Stimulated activated CD4-positive, alpha-beta T cell treated with anti-CD3 and anti-CD28 coated beads, Interleukin-1b, Interleukin-23, amount 100 ng/mL, for 4 hours (primary cell): ENCODE results near the gene JAML.

Source experiments
- DNase-seq, 2 donors: peaks; one replicate each; pipeline ENCODE4 v3.0.0-alpha.2; 2020; ENCODE audit warnings: low read depth in 2 of 2

The JAML gene

DNA sequence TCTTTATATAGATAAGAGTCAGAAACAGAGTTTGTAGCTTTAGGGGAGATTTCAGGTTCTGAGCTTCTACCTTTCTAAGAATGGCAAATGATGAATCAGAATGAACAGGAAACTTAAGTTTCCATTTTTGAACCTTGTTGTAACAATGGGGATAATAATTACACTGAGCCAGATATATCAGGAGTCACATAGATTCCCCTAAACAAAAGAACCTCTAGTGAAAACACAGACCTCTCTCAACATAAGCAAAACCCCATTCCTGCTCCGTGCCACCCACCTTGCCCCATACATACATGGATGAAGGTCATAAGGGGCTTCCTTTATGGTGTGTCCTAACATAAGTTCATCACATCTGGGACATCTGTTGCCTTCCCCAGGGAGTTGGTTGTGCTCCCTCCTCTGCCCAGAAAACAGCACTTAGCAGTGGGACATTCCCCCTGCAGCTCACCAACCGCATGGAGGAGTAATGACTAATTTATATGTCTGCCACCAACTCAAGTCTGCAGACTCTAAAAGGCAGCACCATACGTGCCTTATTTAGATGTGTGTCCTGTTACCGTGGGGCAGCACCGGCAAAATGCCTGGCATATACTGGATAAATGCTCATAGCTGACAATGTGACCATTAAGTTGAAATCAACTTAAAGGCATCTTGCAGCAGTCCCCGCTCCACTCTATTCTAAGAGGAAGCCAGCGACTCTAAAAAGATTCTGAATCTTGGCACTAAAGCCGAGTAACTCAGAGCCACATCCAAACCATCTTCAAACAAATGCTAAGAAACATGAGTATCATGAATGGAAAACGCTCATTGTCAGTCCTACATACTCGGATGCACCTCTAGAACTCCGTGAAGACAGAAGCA lies 8.0 kb downstream of the JAML start:
- DNase-seq, result peak in 1 of 2 donors; percentile 39

DNA sequence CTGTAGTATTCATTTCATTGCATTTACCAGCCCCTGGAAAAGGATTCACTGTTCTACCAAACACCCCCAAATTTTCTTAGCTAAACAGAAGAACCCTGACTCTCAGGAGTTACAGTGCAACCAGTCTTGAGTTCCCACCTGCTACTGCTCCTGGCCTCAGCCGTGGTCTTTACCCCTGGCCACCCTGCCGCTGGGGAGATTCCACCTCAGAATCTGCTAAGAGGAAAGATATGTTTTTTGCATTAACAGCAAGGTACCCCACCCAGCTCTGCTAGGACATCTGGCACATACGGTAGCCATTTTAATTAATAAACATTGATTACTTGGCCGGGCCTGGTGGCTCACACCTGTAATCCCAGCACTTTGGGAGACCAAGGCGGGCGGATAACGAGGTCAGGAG lies 9.0 kb downstream of the JAML start:
- DNase-seq, result no peak

DNA sequence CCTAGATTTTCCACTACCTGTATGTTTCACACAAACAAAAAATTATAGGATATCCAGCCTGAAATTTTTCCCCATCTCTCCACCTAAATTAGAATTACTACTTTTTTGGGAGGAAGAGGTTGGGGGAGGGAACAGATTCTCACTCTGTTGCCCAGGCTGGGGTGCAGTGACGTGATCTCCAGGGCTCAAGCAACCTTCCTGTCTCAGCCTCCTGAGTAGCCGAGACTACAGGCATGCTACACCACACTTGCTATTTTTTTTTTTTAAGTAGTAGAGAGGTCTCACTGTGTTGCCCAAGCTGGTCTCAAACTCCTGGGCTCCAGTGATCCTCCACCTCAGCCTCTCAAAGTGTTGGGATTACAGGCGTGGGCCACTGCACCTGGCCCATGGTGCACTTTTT lies 9.5 kb downstream of the JAML start:
- DNase-seq, result no peak

DNA sequence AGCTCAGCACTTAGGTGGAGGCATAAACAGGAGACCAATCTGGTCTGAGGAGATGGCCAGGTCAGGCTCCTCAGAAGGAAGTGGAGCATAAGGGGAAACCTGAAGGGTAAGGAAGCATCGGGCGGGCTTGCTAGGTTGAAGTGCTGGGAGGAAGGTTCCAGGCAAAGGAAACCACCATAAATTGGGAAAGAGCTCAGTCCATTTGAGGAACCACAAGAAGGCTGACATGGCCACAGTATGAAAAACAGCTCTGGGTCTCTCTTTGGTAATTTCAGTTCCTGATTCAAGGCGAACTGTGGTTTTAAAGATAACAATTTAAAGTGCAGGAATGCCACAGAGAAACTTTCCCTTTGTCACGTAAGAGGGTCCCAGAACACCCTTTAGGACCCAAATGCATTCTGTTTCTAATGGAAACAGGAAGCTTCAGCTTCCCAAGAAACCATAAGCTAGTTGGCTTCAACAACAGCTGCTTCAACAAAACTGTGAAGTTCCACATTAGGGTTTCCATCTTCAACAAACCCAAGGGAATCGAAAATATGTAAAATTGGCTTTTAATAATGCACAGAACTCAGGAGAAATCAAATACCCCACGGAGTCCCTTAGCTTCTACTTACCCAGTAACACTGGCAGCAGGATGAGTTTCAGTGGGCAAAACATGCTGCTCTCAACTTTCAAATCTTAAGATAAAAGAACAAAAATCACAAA lies 10.4 kb downstream of the JAML start:
- DNase-seq, result no peak

DNA sequence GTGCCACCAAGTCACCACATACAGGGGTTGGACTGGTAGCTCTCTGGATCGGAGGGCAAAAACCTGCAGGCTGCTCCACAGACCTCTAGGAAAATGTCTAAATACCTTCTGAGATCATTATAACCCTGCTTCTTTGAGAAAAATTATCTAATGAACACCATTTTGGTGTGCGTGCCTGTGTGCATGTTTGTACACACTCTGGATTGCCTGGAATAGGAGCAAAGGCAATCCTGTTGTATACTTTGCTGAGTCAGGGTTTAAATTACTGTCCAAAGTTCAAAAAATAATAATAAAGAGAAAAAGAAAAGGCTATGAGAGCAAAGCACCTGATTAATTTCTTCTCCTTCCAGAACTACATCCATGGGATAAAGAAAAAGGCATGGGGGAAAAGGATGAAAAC lies 11.0 kb downstream of the JAML start:
- no peak for DNase-seq

DNA sequence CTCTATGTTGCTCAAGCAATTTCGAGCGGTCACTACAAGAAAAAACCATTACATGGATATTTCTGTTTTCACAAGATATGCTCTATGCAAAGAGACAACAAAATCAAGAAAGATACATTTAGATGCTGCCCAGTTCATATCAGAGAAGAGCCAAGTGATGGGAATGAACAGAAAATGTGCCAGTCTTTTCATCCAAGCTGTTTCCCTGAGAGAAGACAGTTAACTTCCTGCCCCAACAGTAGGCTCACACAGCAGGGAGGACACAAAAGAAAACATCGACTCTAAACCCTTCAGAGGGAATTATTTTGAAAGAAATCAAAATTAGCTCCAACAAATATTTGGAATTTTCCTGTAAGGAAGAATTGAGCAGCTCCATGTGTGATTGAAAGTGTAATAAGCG lies 11.6 kb downstream of the JAML start:
- no peak for DNase-seq

DNA sequence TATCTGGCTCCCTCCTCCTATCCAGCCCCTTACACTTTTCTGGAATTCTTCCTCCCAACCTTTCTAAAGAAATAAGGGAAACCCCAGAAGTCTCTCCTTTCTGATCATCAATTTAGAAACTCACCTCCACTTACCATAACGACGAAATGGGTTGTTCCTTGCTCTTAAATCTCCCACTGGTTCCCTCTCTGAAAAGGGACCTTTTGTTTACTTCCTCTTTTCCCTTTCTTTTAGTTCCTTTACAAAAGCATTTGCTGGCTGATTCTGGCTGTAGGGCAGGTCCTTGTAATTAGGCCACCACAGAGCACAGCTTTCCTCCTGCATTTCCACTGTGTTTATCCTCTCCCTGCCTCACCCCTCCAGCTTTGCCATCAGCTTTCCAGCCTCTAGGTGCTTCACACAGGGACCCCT lies 12.0 kb downstream of the JAML start:
- DNase-seq, result no peak

DNA sequence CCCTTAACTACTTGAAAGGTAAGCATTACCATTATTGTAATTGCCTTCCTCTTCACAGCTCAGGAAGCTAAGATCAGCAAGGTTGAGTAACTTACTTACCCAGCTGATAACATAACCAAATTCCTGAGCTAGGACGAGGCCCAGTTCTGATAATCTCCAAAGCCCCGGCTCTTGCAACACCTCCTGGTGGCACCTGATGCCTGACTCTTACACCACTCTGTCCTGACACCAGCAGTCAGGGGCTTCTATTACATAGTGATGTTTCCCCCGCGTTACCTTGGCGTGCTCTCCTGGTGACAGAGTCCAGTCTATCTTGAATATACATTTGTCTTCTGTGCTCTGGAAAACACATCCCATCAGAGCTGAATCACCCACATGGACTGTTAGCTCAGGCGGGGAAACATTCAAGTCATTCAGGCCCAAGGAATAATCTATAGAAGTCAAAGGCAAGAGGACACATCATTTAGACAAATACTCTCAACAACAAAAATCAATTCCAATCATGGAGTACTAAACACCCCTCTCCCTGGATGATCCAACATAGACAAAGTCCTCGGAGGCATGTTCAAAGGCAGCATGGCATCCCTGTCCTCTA lies 12.6 kb downstream of the JAML start:
- DNase-seq, result no peak

DNA sequence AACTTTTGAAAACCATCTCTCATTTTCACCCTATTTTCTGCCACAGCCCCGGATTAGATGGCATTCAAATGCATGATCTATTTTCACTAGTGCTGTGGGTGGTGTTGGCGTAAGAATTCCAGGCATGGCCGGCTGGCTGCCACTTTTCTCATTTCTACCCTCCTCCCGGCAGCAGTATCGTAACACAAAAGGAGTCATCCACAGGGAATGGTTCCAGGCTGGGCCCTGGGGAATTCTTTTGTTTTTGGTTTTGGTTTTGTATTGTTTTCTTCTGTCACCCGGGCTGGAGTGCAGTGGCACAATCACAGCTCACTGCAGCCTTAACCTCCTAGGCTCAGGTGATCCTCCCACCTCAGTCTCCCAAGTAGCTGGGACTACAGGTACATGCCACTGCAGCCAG lies 13.8 kb downstream of the JAML start:
- no peak for DNase-seq

DNA sequence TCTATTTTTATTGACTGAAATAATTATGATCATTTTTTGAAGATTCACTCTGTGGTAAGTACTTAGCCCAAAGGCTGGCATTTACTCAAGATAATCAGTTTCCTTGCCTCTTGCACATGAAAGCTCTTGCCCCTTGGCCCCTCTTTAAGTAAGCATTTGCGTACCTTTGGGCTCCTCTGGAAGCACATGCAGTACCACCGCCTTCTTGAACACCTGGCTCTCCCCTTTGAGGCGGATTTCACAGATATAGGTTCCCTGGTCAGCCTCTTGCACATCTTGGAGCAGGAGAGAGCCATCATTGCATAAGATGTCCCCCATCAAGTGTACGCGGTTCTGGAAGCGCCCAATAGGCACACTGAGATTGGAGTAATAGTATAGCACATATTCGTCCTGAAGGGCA lies 14.5 kb downstream of the JAML start:
- no peak for DNase-seq

DNA sequence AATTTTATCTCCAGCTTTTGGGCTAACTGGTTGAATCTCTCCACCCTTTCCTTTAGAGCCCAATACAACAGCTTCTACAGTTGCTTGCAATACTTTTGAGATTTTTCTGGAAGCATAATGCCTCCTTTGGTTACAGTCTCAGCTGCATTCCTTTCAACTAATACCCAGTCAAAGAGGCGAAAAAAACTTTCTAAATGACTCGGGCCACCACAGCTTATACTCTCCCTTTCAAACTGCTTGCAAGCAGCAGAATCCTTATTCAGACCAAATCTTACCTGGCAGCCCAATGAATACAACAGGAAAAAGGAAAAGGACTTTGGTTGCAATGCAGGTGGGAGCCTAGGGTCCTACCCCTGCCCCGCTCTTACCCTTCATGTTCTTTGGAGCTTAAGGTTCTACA lies 15.8 kb downstream of the JAML start:
- DNase-seq, result no peak

DNA sequence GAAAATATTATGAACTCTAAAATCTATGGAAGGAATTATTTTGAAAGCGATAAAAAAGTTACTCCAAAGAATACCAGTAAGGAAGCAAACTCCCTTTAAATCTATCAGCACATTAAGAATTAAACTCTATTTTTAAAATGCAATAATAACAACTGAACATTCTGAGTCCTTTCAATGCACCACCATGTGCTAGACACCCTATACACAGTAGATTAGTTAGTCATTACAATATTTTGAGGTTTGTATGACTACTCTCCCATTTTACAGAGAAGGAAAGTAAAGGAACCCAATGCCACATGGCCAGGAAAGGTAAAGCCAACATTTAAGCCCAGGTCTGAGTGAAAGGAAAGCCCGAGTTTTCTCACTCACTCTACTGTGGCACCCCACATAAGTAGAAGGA lies 17.7 kb downstream of the JAML start:
- no peak for DNase-seq

DNA sequence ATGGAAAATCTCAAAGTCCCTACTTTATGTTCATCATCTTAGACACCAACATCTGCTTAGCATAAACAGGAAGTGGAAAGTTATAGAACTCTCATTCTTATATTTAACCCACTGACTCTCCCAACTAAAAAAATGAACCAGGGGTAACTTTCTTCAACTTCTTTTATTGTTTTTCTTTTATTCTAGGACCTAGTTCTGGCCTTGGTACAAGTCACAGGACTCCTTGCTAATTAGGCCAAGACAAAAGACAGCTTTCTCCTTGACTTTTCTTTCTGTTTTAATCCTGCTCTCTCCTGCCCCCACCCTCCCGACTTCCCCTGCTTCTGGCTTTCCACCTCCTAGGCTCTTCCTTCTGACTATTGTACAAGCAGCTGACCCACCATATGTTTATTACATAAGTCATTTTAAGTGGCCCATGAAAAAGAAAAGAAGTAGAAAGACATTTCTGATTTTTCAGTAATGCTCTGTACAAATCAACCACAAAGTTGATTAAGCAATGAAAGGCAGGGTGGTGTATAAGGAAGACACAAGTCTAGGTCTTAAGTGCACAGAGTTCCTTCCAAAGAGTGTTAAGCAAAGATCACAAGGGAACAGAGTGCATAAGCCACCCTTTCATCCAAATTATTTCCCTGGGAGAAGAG lies 18.3 kb downstream of the JAML start:
- DNase-seq, result no peak

DNA sequence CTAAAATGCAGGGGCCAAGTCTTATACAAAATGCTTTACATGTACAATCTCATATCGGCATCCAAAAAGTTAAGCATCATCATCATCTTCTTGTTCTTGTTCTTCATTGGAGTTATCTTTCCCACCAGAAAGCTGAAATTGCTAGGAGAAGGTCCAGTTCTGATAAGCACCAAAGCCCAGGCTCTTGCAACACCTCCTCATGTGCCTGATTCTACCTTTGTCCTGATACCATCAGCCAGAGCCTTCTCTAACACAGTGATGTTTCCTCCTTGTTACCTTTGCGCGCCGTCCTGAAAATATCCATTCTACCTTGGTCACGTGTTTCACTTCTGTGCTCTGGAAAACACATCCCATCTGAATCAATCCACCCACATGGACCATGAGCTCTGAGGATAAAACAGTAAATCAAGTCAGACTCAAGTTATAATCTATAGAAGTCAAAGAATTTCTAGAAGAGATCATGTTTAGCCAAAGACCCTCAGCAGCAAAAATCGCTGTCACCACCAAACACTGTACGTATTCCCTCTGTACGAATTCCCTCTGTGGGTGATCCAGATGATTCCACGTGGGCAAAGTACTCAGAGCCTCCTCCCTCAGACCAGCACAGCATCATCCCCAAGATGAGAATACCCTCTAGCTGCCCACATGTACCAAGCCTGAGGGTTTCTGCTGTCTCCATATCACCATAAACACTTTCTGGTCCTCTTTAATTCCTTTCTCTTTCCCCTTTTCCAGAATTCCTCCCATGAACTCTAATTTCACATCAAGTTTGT lies 19.0 kb downstream of the JAML start:
- DNase-seq, result no peak

DNA sequence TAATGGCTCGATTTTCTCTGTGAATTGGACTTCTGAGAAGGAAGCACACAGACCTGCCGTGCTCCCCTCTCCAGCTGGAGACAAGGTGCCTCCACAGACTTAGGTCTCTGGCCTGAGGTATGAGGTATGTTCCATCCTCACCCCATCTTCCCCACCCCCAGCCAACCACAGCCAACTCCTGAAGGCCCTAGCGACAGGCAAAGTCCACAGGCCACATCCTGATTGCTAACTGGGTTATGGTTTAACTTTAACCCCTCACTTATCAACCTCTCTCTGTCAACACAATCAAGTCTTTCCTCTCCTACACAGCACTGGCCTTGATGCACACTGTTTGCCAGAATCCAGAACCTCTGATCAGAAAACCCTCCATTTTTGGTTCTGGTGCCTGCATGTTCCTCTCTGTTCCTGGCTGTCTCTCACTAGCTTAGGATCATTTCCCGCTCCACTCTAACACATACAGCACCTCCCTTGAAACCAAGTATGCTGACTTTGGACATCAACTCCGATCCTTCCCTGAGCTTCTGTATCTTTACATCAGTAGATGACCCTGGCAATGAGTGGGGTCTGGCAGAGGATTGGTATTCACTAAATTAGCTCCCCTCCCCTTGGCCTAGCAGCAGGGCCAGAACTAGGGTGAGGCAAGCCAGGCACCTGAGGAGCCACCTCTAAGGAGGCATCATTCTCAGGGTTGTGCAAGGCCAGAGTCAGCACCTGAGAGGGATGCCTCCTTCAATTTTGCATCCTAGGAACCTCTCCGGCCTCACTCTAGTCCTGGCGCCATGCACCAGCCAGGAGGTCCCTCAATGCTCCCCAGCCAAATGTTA lies 22.0 kb downstream of the JAML start:
- DNase-seq, result no peak

DNA sequence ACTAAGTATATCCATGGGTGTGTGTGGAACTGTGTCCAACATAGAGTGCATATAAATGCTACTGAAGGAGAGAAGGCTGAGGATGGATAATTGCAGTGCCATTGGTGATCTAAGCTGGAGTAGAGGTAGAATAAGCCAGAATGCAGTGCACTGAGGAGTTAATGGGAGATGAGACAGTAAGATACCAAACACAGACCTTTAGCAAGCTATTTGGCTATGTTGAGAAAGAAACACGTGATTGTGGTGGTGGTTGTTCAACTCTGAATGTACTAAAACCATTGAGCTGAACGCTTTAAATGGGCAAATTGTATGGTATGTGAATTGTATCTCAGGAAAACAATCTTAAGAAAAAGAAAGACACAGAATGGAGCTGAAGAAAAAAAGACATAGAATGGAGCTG lies 22.8 kb downstream of the JAML start:
- DNase-seq, result no peak

DNA sequence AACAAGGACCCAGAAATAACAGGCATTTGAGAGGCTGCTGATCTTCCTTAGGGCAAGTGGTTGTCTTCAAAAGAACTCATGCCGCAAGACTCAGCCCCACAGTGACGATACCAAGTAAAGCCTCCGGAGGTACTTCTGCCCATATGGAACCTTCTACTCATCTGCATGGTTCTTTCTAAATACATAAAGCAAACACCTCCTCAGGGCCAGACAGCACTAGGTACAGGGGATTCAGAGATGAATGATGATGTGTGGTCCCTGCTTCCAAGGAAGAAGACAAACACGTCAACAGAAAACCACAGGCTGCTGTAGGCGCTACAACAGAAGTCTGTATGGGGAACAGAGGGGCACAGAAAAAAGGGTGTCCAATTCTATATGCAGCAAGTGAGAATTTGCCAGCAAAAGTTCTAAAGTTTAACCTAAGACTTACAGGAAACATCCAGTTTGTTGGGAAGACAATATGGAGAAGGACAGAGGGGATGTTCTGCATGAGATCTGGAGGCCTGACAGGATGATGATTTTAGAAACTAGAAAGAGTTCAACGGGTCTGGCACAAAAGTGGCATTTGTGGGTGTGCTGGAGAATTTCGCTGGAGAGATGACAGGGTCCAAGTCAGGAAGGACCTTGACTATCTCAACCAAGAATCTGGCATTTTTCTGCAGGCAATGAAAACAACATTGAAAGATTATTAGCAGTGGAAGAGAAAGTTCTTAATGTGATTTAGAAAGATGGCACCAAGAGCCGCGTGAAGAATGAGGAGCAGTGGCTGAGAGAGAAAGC lies 23.7 kb downstream of the JAML start:
- DNase-seq, result peak in 1 of 2 donors; percentile 32

DNA sequence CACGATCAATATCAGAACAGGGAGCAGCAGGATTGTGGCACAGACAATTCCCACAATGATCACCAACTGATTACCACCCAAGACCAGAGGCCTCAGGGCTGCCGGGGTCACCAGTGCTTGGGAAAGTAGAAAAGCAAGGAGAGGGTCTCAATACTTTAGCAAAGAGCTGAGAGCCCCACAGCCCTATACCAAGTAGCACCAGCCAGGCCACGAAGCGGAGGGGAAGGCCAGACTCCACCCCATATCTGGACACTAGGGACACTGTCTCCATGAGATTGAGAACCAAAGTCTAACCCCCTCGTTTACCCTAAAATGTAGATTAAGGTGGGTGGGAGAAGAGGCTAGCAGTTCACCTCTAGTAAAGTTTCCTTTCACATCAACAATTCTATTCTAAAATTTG lies 24.3 kb downstream of the JAML start:
- DNase-seq, result no peak

DNA sequence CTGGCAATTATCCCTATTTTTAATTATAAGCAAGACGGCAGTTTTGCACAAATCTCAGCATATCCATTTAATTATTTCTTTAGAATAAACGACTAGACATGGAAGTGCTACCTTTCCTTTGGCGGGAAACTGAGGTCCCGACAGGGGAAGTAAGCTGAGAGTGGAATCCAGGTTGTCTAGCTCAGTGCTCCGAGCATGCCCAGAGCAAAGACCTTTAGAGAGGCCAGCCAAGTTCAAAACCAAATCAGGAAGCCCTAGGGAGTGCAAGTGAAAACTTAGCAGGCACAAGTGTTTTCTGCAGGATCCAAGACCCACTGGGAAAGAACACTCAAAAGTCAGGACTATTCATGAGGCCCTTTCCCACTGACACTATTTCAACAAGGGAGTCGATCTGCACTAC lies 25.7 kb downstream of the JAML start:
- DNase-seq, result no peak

DNA sequence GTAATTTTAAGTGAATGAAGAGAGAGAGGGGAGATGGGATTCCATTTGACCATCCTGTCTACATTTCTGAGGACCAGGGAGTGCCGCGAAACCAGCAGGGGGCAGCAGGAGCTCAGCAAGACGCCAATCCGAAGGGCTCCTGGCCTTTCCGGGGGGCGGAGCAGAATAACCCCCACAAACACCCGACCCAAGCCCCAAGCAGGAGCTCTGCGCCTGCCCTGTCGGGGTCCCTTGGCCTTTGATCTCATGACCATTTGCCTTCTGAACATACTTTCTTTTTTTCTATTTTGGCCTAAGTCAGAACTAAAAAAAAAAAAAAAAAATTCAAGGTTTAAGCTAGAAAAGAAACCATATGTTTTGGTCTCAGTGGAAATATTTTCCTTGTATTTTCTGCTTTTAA lies 26.4 kb downstream of the JAML start:
- peak; percentile 79 to 87 for DNase-seq
